ACHN (cell line): ENCODE results near the gene SIGLEC7.
A peak's percentile ranks its signal among the peaks of the same experiment; 100 is the strongest.
"Not testable (repeated sequence)": the region's sequence is repeated elsewhere in the genome, so short reads cannot be mapped to it uniquely, and the experiment has no call there.

Experiments
- DNase-seq: peaks from one replicate; pipeline ENCODE4 v3.0.0-alpha.2; 2015
- in situ Hi-C: cut with HindIII; loops from 2 replicates; pipeline ENCODE4 v1.10.0; 2017; ENCODE audit warnings: low sequenced_read_pairs, low pct_ligation_motif_present, low pct_unique_long_range_greater_than_20kb

SIGLEC7 gene

GRCh38 chr19:51158474-51159129 is 16.5 kb downstream of the SIGLEC7 start:
- DNase-seq = peak; percentile 37

DNA sequence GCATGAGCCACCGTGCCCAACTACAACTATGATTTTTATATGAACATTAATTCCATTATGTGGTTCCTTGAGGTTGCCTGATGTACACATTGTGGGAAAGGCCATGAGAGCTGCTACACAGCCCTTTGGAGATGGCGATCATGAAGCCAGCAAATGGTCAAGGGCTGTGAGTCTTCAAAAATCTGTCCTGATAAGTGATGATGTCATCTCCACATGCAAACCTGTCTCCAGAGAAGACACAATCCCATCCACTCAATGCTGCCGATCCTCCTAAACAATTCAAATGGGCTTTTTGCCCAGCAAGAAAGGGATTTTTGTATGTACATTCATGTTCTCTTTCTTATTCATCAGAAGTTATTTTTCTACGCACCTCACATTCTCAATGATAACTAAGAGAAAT is 17.6 kb downstream of the SIGLEC7 start:
- in situ Hi-C loops = no loop called here
- DNase-seq = no peak

More at GRCh38 chr19:51158474-51159129, 16.5 kb downstream of the SIGLEC7 start:
- in situ Hi-C loops = no loop called here

DNA sequence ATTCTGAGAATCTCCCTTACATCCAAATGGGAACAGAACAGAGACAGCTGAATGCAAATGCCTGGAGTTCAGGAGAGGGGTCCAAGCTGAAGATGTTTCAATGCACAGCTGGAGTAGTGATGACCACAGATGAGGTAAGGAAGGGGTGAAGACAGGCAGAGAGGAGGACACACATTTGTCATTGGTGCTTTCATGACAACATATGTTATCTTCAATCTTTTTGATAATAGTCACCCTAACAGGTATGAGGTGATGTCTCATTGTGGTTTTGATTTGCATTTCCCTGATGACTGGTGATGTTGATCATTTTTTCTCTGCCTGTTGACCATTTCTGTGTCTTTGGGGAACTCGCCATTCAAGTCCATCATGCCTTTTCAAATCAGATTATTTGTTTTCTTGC is 19.2 kb downstream of the SIGLEC7 start:
- in situ Hi-C loops = no loop called here
- no peak for DNase-seq

GRCh38 chr19:51161867-51162496 is 19.9 kb downstream of the SIGLEC7 start:
- no peak for DNase-seq
- in situ Hi-C loops = no loop called here

DNA sequence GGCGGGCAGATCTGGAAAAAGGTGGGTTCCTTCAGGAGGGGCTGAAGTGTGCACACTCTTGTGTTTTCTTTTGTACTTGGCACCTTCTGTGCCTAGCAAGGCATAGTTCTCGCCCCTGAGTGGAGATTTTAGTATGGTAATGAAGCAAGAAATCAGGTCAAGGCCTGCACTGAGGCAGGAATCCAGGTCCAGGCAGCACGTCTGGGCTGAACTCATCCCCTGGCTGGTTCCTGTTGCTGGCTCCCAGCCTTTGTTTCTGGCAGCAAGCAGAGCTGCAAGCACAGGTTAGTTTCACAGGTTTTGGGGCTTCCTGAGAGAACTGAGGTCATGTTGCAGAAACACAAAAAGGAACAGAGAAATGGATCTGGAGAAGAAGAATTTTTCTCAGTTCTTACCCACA is 21.2 kb downstream of the SIGLEC7 start:
- in situ Hi-C loops = no loop called here
- DNase-seq = no peak

- no peak for DNase-seq
- in situ Hi-C loops = no loop called here
Measured at GRCh38 chr19:51164215-51164614, 22.1 kb downstream of the SIGLEC7 start.

DNA sequence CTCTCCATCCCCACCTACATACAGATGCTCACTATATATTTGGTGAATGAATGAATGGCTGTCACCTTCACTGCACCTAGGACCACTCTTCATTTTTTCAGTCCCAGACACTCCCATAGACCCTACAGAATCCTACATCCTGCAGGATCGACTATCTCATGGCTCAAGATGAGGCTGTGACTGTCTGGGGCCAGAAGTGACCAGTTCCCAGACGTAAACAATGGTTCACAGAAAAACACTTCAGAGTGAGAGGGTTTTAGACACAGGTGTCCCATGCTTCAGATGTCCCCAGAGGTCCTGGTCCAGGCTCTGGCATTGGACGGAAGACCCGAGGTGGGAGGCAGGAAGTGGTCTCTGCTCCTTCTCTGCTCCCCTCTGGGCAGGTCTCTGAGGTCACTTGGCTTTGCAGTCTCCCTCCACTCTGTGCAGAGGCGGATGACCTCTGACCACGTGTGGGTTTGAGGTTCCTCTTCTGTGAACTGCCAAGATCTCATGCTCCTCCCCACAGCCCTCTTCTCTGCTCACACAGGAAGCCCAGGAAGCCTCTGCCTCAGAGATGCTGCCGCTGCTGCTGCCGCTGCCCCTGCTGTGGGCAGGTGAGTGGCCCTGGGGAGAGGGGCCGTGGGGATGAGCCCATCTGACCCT is 24.9 kb downstream of the SIGLEC7 start:
- in situ Hi-C loops = no loop called here
- no peak for DNase-seq

DNA sequence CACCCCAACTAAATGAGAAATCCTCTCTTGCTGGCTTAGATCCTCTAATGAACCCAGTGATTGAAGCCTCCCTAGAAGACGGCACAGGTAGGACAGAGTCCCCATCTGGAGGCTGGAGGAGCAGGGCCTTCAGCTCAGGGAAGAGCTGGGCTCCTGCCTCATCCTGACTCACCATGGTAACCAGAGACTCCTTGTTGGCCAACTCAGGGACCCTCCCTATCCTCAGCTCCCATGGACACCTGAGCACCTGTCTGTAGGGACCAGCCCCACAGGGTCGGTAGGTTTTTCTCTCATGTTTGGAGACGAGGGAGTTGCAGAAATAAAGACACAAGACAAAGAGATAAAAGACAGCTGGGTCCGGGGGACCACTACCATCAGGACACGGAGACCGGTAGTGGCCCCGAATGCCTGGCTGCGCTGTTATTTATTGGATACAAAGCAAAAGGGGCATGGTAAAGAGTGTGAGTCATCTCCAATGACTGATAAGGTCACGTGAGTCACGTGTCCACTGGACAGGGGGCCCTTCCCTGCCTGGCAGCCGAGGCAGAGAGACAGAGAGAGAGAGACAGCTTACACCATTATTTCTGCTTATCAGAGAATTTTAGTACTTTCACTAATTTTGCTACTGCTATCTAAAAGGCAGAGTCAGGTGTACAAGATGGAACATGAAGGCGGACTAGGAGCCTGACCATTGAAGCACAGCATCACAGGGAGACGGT is 26.6 kb downstream of the SIGLEC7 start:
- no peak for DNase-seq
- in situ Hi-C loops = no loop called here

DNA sequence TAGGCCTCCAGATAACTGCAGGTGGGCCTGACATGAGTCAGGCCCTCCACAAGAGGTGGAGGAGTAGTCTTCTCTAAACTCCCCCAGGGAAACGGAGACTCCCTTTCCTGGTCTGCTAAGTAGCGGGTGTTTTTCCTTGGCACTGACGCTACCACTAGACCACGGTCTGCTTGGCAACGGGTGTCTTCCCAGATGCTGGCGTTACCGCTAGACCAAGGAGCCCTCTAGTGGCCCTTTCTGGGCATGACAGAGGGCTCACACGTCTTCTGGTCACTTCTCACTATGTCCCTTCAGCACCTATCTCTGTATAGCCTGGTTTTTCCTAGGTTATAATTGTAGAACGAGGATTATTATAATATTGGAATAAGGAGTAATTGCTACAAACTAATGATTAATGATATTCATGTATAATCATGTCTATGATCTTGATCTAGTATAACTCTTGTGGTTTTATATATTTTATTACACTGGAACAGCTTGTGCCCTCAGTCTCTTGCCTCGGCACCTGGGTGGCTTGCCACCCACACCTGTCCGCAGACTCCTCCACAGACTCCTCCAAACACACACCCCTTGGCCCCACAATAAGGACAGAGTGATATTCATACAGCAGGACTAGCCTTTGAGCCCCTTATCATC is 27.3 kb downstream of the SIGLEC7 start:
- in situ Hi-C loops = not testable (repeated sequence)
- DNase-seq = peak; percentile 60

DNA sequence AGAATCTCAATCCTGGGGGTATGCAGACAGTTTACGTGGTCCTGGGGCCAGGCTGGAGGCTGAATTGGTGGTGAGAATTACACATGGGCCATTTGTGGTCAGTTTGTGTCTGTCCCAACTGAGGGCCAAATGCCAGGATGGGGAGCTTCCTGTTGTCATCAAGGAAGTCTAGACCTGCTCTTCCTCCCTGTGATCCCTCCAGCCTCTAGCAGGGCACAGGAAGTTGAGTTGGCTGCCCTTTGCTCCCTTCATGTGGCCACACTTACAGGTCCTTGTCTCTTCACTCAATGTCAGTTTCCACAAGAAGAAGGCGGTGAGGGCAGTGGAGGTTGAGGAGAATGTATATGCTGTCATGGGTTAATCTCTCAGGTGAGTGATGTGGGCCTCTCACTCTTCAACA is 30.1 kb downstream of the SIGLEC7 start:
- DNase-seq = no peak
- in situ Hi-C loops = no loop called here

- in situ Hi-C loops = no loop called here
- no peak for DNase-seq
Measured at GRCh38 chr19:51173681-51174080, 31.6 kb downstream of the SIGLEC7 start.

- in situ Hi-C loops = no loop called here
- DNase-seq = no peak
Measured at GRCh38 chr19:51179256-51179655, 37.2 kb downstream of the SIGLEC7 start.

GRCh38 chr19:51181377-51181912 is 39.3 kb downstream of the SIGLEC7 start:
- no peak for DNase-seq
- in situ Hi-C loops = no loop called here

GRCh38 chr19:51181913-51182419 is 39.9 kb downstream of the SIGLEC7 start:
- DNase-seq = no peak

GRCh38 chr19:51183629-51184028 is 41.5 kb downstream of the SIGLEC7 start:
- no peak for DNase-seq
- in situ Hi-C loops = no loop called here

More at GRCh38 chr19:51181913-51182419, 39.9 kb downstream of the SIGLEC7 start:
- in situ Hi-C loops = no loop called here

- no peak for DNase-seq
Measured at GRCh38 chr19:51185069-51185867, 43.2 kb downstream of the SIGLEC7 start.

DNA sequence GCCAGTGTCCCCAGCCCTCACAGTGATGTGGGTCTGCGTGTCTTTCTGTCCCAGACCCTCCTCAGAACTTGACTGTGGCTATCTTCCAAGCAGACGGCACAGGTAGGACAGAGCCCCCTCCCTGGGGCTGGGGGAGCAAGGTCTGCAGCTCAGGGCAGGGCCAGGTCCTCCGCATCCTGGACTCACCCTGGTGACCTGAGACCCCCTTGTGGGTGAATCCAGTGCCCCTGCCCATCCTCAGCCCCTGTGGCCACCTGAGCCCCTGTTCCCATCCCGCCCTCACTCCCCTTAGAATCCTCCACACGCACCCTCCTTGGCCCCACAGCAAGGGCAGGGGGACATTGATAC is 43.7 kb downstream of the SIGLEC7 start:
- in situ Hi-C loops = no loop called here
- DNase-seq = no peak

More at GRCh38 chr19:51185069-51185867, 43.2 kb downstream of the SIGLEC7 start:
- in situ Hi-C loops = no loop called here

DNA sequence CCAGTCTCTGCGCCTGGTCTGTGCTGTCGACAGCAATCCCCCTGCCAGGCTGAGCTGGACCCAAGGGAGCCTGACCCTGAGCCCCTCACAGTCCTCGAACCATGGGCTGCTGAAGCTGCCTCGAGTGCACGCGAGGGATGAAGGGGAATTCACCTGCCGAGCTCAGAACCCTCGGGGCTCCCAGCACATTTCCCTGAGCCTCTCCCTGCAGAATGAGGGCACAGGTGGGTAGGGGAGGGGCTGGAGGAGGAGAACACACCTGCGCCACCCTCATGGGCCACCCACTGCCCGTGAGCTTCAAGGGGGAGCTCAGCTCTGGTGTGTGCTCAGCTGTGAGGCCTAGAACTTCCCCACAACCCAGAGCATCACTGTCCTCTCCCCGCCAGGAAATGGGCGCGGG is 44.2 kb downstream of the SIGLEC7 start:
- in situ Hi-C loops = no loop called here
- no peak for DNase-seq
